Common myeloid progenitor, CD34-positive (primary cell): Measurements from ENCODE around the gene SOX1.

ENCODE experiments used
- CTCF ChIA-PET: fragments of 350-600 bp; sonication (Branson Sonifier 250); formaldehyde crosslinking; loops from one replicate; lab custom pipeline; 2021; ENCODE audit warnings: antibody characterized with exemption; lab: Charles Lee
- POLR2A ChIA-PET: fragments of 350-600 bp; sonication (Branson Sonifier 250); formaldehyde crosslinking; loops from one replicate; lab custom pipeline; 2021; ENCODE audit warnings: antibody characterized with exemption; lab: Charles Lee
- DNase-seq, 3 donors: peaks; one replicate each; pipeline versions ENCODE4 v3.0.0 to v3.0.0-alpha.2; 2013
- H3K27ac ChIP-seq, 2 experiments: 1 replicate in 1 of 2; 2 replicates in 1 of 2; pipeline ENCODE4 v1.7.0; 2013; ENCODE audit warnings: inconsistent platforms in 2 of 2, low read length in 2 of 2, mild to moderate bottlenecking in 2 of 2, low read depth in 1 of 2, moderate library complexity in 1 of 2; ENCODE audit not compliant: severe bottlenecking in 2 of 2, insufficient read depth in 1 of 2, poor library complexity in 1 of 2
- H3K27me3 ChIP-seq, 5 experiments: replicated peaks in 2 of 5; 1 replicate in 3 of 5; 2 replicates in 2 of 5; pipeline versions ENCODE4 v1.6.1 to v1.7.0; 2013; ENCODE audit warnings: low read length in 4 of 5, mild to moderate bottlenecking in 2 of 5, moderate library complexity in 2 of 5, inconsistent platforms in 1 of 5; ENCODE audit not compliant: insufficient read depth in 5 of 5, control insufficient read depth in 4 of 5
- H3K36me3 ChIP-seq, 4 experiments: 1 replicate in 2 of 4; 2 replicates in 2 of 4; pipeline versions ENCODE4 v1.6.1 to v1.7.0; 2013; ENCODE audit warnings: low read length in 3 of 4, control low read depth in 1 of 4, mild to moderate bottlenecking in 1 of 4; ENCODE audit not compliant: control insufficient read depth in 4 of 4, insufficient read depth in 4 of 4
- H3K4me1 ChIP-seq, 4 experiments: 1 replicate in 3 of 4; 2 replicates in 1 of 4; pipeline versions ENCODE4 v1.6.1 to v1.7.1; 2013; ENCODE audit warnings: low read length in 3 of 4, mild to moderate bottlenecking in 3 of 4, control low read depth in 1 of 4, inconsistent platforms in 1 of 4, moderate library complexity in 1 of 4; ENCODE audit not compliant: control insufficient read depth in 4 of 4, insufficient read depth in 4 of 4; ENCODE audit errors: control extremely low read depth in 1 of 4
- H3K4me3 ChIP-seq, 7 experiments: 1 replicate in 4 of 7; 2 replicates in 3 of 7; pipeline versions ENCODE4 v1.5.1 to v1.7.0; 2013; ENCODE audit warnings: mild to moderate bottlenecking in 7 of 7, low read length in 6 of 7, moderate library complexity in 6 of 7, inconsistent platforms in 2 of 7, low read depth in 2 of 7, control low read depth in 1 of 7; ENCODE audit not compliant: insufficient read depth in 4 of 7, control insufficient read depth in 1 of 7; ENCODE audit errors: extremely low read depth in 1 of 7
- H3K9me3 ChIP-seq, 5 experiments: 1 replicate in 4 of 5; 2 replicates in 1 of 5; pipeline versions ENCODE4 v1.6.1 to v1.7.1; 2013; ENCODE audit warnings: low read length in 4 of 5, mild to moderate bottlenecking in 2 of 5, inconsistent platforms in 1 of 5, low read depth in 1 of 5, moderate library complexity in 1 of 5; ENCODE audit not compliant: control insufficient read depth in 4 of 5, insufficient read depth in 2 of 5; ENCODE audit errors: control extremely low read depth in 1 of 5
- WGBS: methylation state at CpG from one replicate; pipeline ENCODE4 v1.1.5; 2013; ENCODE audit not compliant: insufficient coverage; 5-methylcytosine and 5-hydroxymethylcytosine counted together

SOX1 gene

GRCh38 chr13:112112534-112113276 is 45.8 kb downstream of the SOX1 start:
- ChIA-PET CTCF (interaction anchor here (1.1 kb wide), 1 partner anchor 24 kb away, joined by 4 read pairs; no protein-coding TSS in a partner anchor), POLR2A (no interaction called here)
- 89% methylated on average over 13 of the region's 15 CpGs for WGBS

GRCh38 chr13:112113348-112113747 is 46.4 kb downstream of the SOX1 start:
- no peaks in the 10 kb centered on the region for H3K4me1 ChIP-seq
- no peaks in the 10 kb centered on the region for H3K9me3 ChIP-seq
- H3K27me3 ChIP-seq: peaks cover 4 to 74% (median 20%) of the 10 kb centered on the region in 5 experiments
- ChIA-PET POLR2A (no interaction called here), CTCF (interaction anchor here (1.1 kb wide), 1 partner anchor 24 kb away, joined by 4 read pairs; no protein-coding TSS in a partner anchor)
- H3K36me3 ChIP-seq: no peaks in the 10 kb centered on the region
- no peak overlapping the region for H3K27ac ChIP-seq
- 56% methylated on average over 7 of the region's 7 CpGs for WGBS
- no peak overlapping the region for H3K4me3 ChIP-seq
- no peak for DNase-seq

More at GRCh38 chr13:112112534-112113276, 45.8 kb downstream of the SOX1 start:
- no peak overlapping the region for H3K27ac ChIP-seq
- no peak overlapping the region for H3K4me3 ChIP-seq
- no peaks in the 10 kb centered on the region for H3K4me1 ChIP-seq
- no peak for DNase-seq
- peaks cover 0 to 1% (median 0%) of the 10 kb centered on the region in 5 experiments for H3K9me3 ChIP-seq
- H3K36me3 ChIP-seq: no peaks in the 10 kb centered on the region
- H3K27me3 ChIP-seq: peaks cover 4 to 79% (median 21%) of the 10 kb centered on the region in 5 experiments

GRCh38 chr13:112113851-112114250 is 46.9 kb downstream of the SOX1 start:
- no peak for DNase-seq
- H3K9me3 ChIP-seq: no peaks in the 10 kb centered on the region
- POLR2A ChIA-PET: no interaction called here
- H3K27me3 ChIP-seq: peaks cover 4 to 74% (median 15%) of the 10 kb centered on the region in 5 experiments
- no peaks in the 10 kb centered on the region for H3K4me1 ChIP-seq
- no peaks in the 10 kb centered on the region for H3K36me3 ChIP-seq
- H3K4me3 ChIP-seq: no peak overlapping the region
- CTCF ChIA-PET: no interaction called here
- 71% methylated on average over 4 of the region's 4 CpGs for WGBS
- H3K27ac ChIP-seq: no peak overlapping the region

- Histone ChIP-seq H3K9me3 (no peaks in the 10 kb centered on the region), H3K4me3 (no peak overlapping the region), H3K36me3 (no peaks in the 10 kb centered on the region), H3K4me1 (no peaks in the 10 kb centered on the region), H3K27ac (no peak overlapping the region), H3K27me3 (peaks cover 4 to 69% (median 14%) of the 10 kb centered on the region in 5 experiments)
- ChIA-PET POLR2A (no interaction called here), CTCF (no interaction called here)
- 55% methylated on average over 10 of the region's 11 CpGs for WGBS
- no peak for DNase-seq
These were observed 47.4 kb downstream of the SOX1 start for GRCh38 chr13:112114391-112114790.

- ChIA-PET POLR2A (no interaction called here), CTCF (no interaction called here)
- no peaks in the 10 kb centered on the region for H3K9me3 ChIP-seq
- H3K4me3 ChIP-seq: no peak overlapping the region
- no peak for DNase-seq
- H3K27me3 ChIP-seq: peaks cover 2 to 70% (median 15%) of the 10 kb centered on the region in 5 experiments
- no peaks in the 10 kb centered on the region for H3K4me1 ChIP-seq
- H3K27ac ChIP-seq: no peak overlapping the region
- 85% methylated on average over 16 of the region's 20 CpGs for WGBS
- no peaks in the 10 kb centered on the region for H3K36me3 ChIP-seq
These were observed 48.6 kb downstream of the SOX1 start for GRCh38 chr13:112115403-112116091.

GRCh38 chr13:112116187-112116950 is 49.4 kb downstream of the SOX1 start:
- ChIA-PET CTCF (no interaction called here), POLR2A (no interaction called here)
- Histone ChIP-seq H3K36me3 (no peaks in the 10 kb centered on the region), H3K27me3 (peaks cover 2 to 65% (median 10%) of the 10 kb centered on the region in 5 experiments), H3K4me3 (no peak overlapping the region), H3K4me1 (no peaks in the 10 kb centered on the region), H3K27ac (no peak overlapping the region), H3K9me3 (no peaks in the 10 kb centered on the region)
- WGBS: 88% methylated on average over 16 of the region's 22 CpGs
- no peak for DNase-seq
